WERI-Rb-1 (cell line): ENCODE results near the gene CCND1.

Experiments used
- DNase-seq: peaks from one replicate; pipeline ENCODE4 v3.0.0-alpha.2; 2020
- H3K27ac ChIP-seq: fragments of 250-450 bp; sonication (Bioruptor Pico); 2 replicates; pipeline ENCODE4 v1.5.1; 2020; ENCODE audit warnings: mild to moderate bottlenecking, moderate library complexity
- H3K27me3 ChIP-seq: fragments of 250-450 bp; sonication (Bioruptor Pico); 2 replicates; pipeline ENCODE4 v1.5.1; 2021; ENCODE audit warnings: mild to moderate bottlenecking, low read depth, moderate library complexity; ENCODE audit not compliant: insufficient read depth, severe bottlenecking
- H3K36me3 ChIP-seq: fragments of 250-450 bp; sonication (Bioruptor Pico); 2 replicates; pipeline ENCODE4 v1.5.1; 2020; ENCODE audit warnings: mild to moderate bottlenecking, moderate library complexity
- H3K4me3 ChIP-seq: 2 replicates; pipeline ENCODE4 v1.5.1; 2011; ENCODE audit warnings: low read depth, mild to moderate bottlenecking, control low read depth, low read length
- H3K9me3 ChIP-seq: fragments of 250-450 bp; sonication (Bioruptor Pico); 2 replicates; pipeline ENCODE4 v1.5.1; 2021; ENCODE audit warnings: mild to moderate bottlenecking, moderate library complexity; ENCODE audit not compliant: severe bottlenecking
- CTCF ChIP-seq: IDR thresholded peaks from 2 replicates; pipeline ENCODE4 v1.5.1; 2011; ENCODE audit warnings: low read depth, mild to moderate bottlenecking, control low read depth, inconsistent platforms, low read length

Gene CCND1

DNA sequence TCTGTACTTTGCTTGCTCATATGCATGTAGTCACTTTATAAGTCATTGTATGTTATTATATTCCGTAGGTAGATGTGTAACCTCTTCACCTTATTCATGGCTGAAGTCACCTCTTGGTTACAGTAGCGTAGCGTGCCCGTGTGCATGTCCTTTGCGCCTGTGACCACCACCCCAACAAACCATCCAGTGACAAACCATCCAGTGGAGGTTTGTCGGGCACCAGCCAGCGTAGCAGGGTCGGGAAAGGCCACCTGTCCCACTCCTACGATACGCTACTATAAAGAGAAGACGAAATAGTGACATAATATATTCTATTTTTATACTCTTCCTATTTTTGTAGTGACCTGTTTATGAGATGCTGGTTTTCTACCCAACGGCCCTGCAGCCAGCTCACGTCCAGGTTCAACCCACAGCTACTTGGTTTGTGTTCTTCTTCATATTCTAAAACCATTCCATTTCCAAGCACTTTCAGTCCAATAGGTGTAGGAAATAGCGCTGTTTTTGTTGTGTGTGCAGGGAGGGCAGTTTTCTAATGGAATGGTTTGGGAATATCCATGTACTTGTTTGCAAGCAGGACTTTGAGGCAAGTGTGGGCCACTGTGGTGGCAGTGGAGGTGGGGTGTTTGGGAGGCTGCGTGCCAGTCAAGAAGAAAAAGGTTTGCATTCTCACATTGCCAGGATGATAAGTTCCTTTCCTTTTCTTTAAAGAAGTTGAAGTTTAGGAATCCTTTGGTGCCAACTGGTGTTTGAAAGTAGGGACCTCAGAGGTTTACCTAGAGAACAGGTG is 11.1 kb downstream of the CCND1 start:
- Histone ChIP-seq H3K36me3 (no peaks in the 10 kb centered on the region), H3K9me3 (no peaks in the 10 kb centered on the region), H3K4me3 (no peak overlapping the region), H3K27ac (no peak overlapping the region), H3K27me3 (no peaks in the 10 kb centered on the region)
- TF ChIP-seq CTCF: no peak
- DNase-seq: no peak

DNA sequence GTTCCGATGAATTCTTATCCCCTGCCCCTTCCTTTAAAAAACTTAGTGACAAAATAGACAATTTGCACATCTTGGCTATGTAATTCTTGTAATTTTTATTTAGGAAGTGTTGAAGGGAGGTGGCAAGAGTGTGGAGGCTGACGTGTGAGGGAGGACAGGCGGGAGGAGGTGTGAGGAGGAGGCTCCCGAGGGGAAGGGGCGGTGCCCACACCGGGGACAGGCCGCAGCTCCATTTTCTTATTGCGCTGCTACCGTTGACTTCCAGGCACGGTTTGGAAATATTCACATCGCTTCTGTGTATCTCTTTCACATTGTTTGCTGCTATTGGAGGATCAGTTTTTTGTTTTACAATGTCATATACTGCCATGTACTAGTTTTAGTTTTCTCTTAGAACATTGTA is 12.0 kb downstream of the CCND1 start:
- no peaks in the 10 kb centered on the region for H3K27me3 ChIP-seq
- no peaks in the 10 kb centered on the region for H3K9me3 ChIP-seq
- H3K36me3 ChIP-seq: no peaks in the 10 kb centered on the region
- no peak for TF ChIP-seq CTCF
- DNase-seq: no peak
- H3K27ac ChIP-seq: no peak overlapping the region
- no peak overlapping the region for H3K4me3 ChIP-seq

DNA sequence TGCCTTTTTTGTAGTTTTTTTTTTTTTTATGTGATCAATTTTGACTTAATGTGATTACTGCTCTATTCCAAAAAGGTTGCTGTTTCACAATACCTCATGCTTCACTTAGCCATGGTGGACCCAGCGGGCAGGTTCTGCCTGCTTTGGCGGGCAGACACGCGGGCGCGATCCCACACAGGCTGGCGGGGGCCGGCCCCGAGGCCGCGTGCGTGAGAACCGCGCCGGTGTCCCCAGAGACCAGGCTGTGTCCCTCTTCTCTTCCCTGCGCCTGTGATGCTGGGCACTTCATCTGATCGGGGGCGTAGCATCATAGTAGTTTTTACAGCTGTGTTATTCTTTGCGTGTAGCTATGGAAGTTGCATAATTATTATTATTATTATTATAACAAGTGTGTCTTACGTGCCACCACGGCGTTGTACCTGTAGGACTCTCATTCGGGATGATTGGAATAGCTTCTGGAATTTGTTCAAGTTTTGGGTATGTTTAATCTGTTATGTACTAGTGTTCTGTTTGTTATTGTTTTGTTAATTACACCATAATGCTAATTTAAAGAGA is 12.5 kb downstream of the CCND1 start:
- DNase-seq: no peak
- Histone ChIP-seq H3K27me3 (no peaks in the 10 kb centered on the region), H3K27ac (no peak overlapping the region), H3K36me3 (no peaks in the 10 kb centered on the region), H3K4me3 (no peak overlapping the region), H3K9me3 (no peaks in the 10 kb centered on the region)
- no peak for TF ChIP-seq CTCF

DNA sequence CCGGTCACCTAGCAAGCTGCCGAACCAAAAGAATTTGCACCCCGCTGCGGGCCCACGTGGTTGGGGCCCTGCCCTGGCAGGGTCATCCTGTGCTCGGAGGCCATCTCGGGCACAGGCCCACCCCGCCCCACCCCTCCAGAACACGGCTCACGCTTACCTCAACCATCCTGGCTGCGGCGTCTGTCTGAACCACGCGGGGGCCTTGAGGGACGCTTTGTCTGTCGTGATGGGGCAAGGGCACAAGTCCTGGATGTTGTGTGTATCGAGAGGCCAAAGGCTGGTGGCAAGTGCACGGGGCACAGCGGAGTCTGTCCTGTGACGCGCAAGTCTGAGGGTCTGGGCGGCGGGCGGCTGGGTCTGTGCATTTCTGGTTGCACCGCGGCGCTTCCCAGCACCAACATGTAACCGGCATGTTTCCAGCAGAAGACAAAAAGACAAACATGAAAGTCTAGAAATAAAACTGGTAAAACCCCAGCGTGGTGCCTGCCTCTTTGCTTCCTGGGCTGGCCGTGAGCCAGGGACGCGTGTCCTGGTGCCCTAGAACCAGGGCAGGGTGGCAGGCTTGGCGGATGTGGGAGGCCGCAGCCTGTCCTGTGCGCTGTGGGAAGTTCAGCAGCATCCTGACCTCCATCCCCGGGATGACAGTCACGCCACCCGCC is 13.2 kb downstream of the CCND1 start:
- Histone ChIP-seq H3K9me3 (no peaks in the 10 kb centered on the region), H3K4me3 (no peak overlapping the region), H3K27me3 (no peaks in the 10 kb centered on the region), H3K27ac (no peak overlapping the region), H3K36me3 (no peaks in the 10 kb centered on the region)
- DNase-seq: no peak
- TF ChIP-seq CTCF: no peak

GRCh38 chr11:69654660-69655478 is 13.9 kb downstream of the CCND1 start:
- Histone ChIP-seq H3K36me3 (no peaks in the 10 kb centered on the region), H3K27ac (no peak overlapping the region), H3K4me3 (no peak overlapping the region), H3K27me3 (no peaks in the 10 kb centered on the region), H3K9me3 (no peaks in the 10 kb centered on the region)
- no peak for DNase-seq
- no peak for TF ChIP-seq CTCF
